ENCODE results near the gene OSCAR.

OSCAR gene

DNA sequence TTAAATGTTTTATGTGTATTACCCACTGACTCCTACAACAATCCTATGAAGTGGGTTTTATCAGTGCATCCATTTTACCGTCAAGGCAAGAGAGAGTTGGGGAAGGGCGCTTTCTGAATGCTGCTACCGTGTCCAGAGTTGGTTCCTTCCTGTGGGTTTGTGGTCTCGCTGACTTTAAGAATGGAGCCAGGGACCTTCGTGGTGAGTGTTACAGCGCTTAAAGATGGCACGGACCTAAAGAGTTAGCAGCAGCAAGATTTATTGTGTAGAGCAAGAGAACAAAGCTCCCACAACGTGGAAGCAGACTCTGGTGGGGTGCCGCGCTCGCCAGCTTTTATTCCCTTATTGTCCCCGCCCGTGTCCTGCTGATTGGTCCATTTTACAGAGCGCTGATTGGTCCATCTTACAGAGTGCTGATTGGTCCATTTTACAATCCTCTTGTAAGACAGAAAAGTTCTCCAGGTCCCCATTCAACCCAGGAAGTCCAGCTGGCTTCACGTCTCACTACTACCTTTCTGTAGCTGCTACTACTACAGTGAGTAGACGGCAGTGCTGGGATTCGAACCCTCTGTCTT, 6.1 kb downstream of the OSCAR start:
- POLR2A ChIA-PET: no interaction called here
- CTCF ChIA-PET: interaction anchor here (2.1 kb wide), 1 partner anchor 71 kb away, joined by 6 read pairs; no protein-coding TSS in a partner anchor
- TF ChIP-seq, protein P1, sequence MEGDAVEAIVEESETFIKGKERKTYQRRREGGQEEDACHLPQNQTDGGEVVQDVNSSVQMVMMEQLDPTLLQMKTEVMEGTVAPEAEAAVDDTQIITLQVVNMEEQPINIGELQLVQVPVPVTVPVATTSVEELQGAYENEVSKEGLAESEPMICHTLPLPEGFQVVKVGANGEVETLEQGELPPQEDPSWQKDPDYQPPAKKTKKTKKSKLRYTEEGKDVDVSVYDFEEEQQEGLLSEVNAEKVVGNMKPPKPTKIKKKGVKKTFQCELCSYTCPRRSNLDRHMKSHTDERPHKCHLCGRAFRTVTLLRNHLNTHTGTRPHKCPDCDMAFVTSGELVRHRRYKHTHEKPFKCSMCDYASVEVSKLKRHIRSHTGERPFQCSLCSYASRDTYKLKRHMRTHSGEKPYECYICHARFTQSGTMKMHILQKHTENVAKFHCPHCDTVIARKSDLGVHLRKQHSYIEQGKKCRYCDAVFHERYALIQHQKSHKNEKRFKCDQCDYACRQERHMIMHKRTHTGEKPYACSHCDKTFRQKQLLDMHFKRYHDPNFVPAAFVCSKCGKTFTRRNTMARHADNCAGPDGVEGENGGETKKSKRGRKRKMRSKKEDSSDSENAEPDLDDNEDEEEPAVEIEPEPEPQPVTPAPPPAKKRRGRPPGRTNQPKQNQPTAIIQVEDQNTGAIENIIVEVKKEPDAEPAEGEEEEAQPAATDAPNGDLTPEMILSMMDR (IDR thresholded peaks at IDR 0.05; ENCODE audit: control extremely low read depth, extremely low read depth, low read depth, missing control alignments): no peak
- DNase-seq (ENCODE audit: extremely low spot score): no peak

DNA sequence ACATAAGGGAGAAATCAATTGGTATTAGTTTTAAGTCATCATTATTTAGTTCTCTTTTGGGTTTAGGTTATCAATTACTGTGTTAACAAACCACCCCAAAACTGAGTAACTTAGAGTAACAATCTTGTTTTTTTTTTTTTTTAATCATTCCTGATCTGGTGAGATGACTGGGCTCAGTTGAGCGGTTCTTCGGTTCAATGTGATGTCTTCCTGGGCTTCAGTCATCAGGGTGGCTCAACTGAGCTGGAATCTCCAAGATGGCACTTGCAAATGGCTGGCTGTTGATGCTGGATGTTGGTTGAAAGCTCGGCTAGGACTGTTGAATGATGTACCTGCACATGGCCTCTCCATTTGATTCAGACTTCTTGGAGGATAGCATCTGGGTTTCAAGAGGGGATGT, 16.2 kb downstream of the OSCAR start:
- no peak for DNase-seq (ENCODE audit: extremely low spot score)
- CTCF ChIA-PET: interaction anchor here (1.3 kb wide), 1 partner anchor 54 kb away, joined by 4 read pairs; no protein-coding TSS in a partner anchor
- POLR2A ChIA-PET: no interaction called here
- TF ChIP-seq, protein P1 (IDR thresholded peaks at IDR 0.05; ENCODE audit: control extremely low read depth, extremely low read depth, low read depth, missing control alignments): no peak

DNA sequence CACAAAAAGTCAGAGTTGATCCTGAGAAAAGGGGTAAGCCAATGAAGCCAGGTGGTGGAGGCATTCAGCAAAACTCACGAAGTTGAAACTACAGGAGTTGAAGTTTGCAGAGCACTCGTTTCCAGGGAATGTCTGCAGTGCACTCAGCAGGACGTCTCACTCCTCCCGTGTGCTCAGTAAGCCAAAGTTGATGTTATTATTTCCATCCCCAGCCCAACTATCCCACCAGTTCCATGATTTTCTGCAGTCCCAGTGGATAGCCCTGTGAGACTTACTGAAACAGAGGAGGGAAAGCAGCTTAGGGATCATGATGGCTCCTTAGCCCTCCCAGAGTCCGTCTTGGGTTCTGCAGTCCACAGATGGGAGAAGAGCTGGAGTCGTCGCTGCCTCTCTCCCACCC, 19.6 kb downstream of the OSCAR start, which contains the start of gene TARM1:
TSS of gene TARM1 (minus strand) at position 334 of the 400 bp plus-strand sequence. CDS start at position 309, 25 bp downstream.
- ChIA-PET CTCF (no interaction called here), POLR2A (no interaction called here)
- TF ChIP-seq, protein P1 (IDR thresholded peaks at IDR 0.05; ENCODE audit: control extremely low read depth, extremely low read depth, low read depth, missing control alignments): no peak
- no peak for DNase-seq (ENCODE audit: extremely low spot score)

DNA sequence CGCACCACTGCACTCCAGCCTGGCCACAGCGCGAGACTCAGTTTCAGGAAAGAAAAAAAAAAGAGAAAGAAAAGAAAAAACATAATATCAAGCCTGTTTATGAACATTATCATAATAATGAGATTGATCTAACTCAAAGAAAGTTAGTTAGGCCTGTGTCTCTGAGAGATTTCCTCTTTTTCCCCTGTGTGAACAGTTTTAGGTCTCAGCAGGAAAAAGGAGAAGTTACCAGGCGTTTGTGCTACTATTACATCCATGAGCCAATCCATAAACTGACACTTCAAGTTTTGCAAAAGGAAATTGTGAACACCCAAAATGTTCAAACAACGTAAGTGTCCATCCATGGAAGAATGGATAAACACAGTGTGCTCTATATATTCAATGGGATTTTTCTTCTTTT, 23.3 kb downstream of the OSCAR start:
- POLR2A ChIA-PET: interaction anchor here (0.9 kb wide), 1 partner anchor 25 kb away, joined by 3 read pairs; no protein-coding TSS in a partner anchor
- TF ChIP-seq, protein P1 (IDR thresholded peaks at IDR 0.05; ENCODE audit: control extremely low read depth, extremely low read depth, low read depth, missing control alignments): no peak
- CTCF ChIA-PET: no interaction called here
- DNase-seq (ENCODE audit: extremely low spot score): no peak

DNA sequence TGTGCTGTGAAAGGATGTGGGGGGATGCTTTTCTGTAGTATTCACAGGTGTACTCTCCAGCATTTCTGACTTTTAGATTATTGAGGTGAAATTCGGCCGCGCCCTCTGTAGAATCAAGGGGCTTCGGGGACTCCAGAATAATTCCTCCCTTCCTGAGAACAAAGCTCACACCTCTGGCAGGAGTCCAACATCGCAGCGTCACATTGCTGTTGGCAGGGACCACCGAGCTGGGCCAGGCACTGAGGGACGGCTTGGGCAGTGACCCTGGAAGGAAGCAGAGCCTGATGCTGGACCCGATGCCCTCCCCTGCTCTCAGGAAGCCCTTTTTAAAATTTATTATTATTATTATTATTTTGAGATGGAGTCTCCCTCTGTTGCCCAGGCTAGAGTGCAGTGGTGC, 25.8 kb downstream of the OSCAR start:
- TF ChIP-seq, protein P1 (IDR thresholded peaks at IDR 0.05; ENCODE audit: control extremely low read depth, extremely low read depth, low read depth, missing control alignments): no peak
- CTCF ChIA-PET: no interaction called here
- no peak for DNase-seq (ENCODE audit: extremely low spot score)
- POLR2A ChIA-PET: no interaction called here

DNA sequence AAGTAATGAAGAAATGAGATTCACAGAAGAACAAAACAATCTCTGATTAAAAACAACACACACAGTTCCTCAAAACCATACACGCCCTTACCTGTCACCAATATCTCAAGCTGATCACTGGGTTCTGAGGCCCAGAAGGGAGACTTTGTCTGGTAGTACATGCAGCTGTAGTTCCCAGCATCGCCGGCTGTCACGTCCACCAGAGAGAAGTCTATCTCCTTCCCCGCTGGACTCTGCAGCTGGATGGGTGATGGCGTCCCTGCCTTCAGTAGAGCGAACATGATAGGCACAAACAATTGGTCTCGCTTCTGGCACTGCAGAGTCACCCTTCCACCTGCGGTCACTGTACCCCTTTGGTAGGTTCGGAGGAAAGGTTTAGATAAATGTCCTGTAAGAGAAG, 26.8 kb downstream of the OSCAR start:
- POLR2A ChIA-PET: no interaction called here
- DNase-seq (ENCODE audit: extremely low spot score): no peak
- CTCF ChIA-PET: no interaction called here
- TF ChIP-seq, protein P1 (IDR thresholded peaks at IDR 0.05; ENCODE audit: control extremely low read depth, extremely low read depth, low read depth, missing control alignments): no peak
